HG02588 (cell line): ENCODE data around the gene ABCA1.
"Not testable (repeated sequence)": the region's sequence is repeated elsewhere in the genome, so short reads cannot be mapped to it uniquely, and the experiment has no call there.

Source experiments
- ATAC-seq: cut with Tn5 transposase; IDR thresholded peaks from one replicate; pipeline ENCODE4 v1.9.1; 2021; ENCODE audit warnings: mild to moderate bottlenecking, moderate library complexity; ENCODE audit not compliant: unreplicated experiment

ABCA1 gene

GRCh38 chr9:104875320-104875719 lies 52.6 kb downstream of the ABCA1 start:
- ATAC-seq = no peak

- no peak for ATAC-seq
Measured at GRCh38 chr9:104873489-104873850, 54.5 kb downstream of the ABCA1 start.

GRCh38 chr9:104872656-104873488 lies 55.1 kb downstream of the ABCA1 start:
- no peak for ATAC-seq

GRCh38 chr9:104871961-104872527 lies 55.9 kb downstream of the ABCA1 start:
- ATAC-seq = no peak

GRCh38 chr9:104869811-104870210 lies 58.1 kb downstream of the ABCA1 start:
- ATAC-seq = no peak

DNA sequence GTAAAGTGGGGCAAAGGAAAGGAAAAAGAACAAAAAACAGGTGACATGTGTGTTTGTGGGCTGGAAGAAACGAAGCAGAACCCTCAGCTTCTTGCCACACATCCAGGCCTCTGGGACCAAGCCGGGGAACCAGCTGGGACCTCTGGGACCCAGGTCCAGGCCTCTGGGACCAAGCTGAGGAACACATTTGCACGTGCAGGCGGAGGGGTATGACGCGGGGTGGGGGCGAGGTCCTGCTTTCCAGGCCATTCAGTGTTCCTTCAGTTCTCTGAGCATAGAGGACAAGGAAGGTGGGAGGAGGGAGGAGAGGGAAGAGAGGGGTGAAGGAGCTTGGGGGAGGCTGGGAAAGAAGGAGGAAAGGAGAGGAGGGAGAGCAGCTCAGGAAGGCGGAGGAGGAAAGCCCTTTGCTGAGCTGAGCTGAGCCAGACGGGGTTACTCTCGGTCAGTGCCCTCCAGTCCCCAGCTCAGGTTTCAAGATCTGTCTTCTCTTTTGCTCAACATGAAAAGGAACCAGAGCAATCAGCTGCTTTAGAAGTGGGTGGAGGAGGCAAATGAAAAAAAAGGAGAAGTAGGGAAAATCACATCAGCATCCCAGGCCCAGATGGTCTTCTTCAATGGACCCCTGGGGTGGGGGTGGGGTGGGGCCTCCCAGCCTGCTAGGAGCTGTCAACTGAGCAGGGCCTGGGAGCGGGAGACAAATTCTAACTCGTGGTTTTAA lies 59.1 kb downstream of the ABCA1 start:
- peak; percentile 95 for ATAC-seq

DNA sequence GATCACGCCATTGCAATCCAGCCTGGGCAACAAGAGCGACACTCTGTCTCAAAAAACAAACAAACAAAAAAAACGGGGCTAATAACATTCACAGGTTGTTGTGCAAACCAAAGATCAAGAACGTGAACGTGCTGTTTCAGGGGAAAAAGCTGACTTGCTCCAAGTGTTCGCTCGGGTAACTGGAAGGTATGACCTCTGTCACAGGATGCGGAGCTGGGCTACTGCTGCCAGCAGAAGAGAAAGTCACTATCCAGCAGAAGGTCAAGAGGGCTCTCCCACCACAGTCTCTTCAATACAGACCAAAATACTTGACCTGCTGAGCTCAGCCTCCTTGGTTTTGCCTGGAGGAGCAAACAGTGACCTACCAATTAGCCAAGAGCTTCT lies 59.7 kb downstream of the ABCA1 start:
- no peak for ATAC-seq

DNA sequence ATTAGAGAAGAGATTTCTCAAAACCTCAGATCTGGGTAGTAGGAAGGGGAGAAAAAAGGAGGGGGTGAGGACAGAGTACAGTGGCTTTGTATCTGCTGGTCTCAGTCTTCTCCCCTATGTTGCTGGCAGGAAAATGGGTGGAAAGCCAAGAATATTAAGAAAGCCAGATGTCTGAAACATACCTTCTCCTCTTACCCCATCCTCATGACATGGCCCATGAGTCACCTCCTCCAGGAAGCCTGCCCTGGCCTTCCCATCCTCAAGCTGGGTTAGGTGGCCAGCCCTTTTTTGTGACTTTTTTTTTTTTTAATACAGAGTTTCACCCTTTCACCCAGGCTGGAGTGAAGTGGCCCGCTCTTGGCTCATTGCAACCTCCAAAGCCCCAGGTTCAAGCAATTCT lies 61.8 kb downstream of the ABCA1 start:
- ATAC-seq = no peak

DNA sequence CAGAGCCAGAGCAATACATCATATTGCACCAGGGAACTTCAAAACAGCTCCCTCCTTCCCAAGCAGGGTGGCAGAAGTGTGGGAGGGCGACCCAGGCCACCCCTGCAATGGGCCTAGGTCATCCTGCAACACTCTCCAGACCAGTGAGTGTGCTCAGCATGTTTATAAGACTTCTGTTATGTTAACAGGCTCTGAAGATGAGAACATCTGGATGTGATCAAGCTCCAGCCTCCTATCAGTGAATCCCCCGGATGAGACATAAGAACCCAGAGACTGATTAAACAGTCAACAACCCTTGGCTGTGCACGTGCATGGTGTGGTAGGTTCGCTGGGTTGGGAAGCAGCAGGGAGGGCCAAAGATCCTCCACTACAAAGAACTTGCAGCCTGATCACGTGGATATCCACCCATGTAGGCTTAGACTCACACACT lies 63.3 kb downstream of the ABCA1 start:
- ATAC-seq = no peak

DNA sequence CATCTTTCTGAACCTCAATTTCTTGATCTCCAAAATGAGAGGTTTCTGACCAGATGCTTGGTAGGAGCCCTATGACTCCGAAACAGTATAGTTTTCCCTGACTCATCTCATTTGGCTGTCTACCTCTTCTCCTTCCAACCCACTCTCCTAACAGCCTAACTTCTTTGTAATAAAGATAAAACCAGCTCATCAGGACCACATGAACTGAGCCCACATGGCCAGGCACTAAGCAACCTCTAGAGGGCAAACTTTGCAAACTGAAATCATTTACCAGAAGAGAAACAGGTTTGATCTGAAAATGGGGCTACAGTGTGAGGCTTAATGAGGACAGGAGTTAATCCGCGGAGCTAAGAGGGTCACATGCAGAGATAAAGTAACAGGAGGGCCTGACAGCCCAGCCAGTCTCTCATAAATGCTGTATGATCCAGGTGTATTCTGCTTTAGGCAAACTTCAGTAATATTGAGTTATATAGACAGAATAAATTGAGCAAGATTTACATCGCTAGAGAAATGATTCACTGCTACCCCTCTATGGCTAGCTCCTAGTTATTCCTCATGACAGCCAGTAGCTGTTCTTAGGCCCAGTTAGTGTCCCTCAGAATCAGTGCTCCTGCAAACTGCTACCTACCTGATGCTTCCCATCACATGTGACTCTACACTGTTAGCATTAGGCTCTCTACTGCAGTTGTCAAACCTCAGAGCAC lies 64.6 kb downstream of the ABCA1 start:
- ATAC-seq = peak; percentile 77

GRCh38 chr9:104861397-104861796 lies 66.6 kb downstream of the ABCA1 start:
- ATAC-seq = no peak

GRCh38 chr9:104860263-104860662 lies 67.7 kb downstream of the ABCA1 start:
- no peak for ATAC-seq

DNA sequence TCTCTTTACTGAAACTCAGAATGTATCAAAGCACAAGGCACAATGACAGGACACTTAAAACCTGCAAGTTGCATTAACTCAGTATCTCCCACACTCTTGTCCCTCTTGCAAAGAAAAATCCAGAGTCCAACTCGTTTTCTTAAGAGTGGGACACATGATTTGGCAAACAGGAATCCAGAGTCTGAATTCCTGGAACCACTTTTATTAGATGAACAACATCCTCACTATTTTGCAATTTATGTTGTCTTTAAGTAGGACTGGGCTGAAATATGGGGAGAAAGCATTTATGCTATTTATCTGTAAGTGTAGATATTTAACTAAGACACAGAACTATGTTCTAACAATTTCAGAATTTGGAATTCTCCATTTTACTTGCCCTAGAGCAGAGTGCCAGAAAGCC lies 69.1 kb downstream of the ABCA1 start:
- ATAC-seq = no peak

DNA sequence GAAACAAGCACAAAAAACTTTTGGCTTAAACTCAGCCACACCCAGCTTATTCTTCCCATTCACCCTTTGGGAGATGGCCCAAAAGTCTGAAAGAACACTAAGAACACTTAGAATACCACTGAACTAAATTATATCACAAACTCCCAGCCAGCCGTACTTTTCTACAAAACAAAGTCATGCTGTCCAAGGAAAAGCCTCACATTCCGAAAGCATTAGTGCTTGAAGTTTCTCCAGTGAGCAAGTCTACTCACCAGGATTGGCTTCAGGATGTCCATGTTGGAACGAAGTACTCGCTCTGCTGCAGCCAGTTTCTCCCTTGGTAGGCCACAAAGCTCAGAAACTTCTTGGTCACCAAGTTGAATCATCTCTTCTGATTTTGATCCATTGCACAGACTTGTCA lies 69.7 kb downstream of the ABCA1 start:
- ATAC-seq = no peak

DNA sequence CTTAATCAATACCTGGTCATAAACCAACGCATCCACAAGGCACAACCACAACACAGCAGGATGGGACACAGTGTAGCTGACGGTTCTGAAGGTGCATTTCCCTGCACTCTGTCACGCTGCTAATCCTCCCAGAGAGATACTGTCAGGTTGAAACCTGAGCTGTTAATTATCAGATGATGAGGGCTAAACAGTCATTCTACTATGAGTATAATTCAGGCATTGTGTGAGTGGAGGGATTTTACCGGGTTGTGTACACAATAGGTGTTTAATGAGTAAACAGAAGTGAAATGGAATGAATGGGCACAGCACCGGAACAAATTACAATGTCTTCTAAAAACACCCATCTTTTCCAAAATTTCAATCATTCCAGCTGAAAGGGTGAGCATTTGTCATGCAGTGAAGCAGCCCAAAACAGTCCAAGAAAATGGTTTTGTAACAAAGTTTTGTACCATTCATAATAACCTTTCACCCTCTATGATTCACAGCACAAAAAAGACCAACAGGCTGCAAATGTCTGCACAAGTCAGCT lies 71.5 kb downstream of the ABCA1 start:
- no peak for ATAC-seq

GRCh38 chr9:104855807-104856206 lies 72.1 kb downstream of the ABCA1 start:
- ATAC-seq = no peak

GRCh38 chr9:104855258-104855657 lies 72.7 kb downstream of the ABCA1 start:
- ATAC-seq = not testable (repeated sequence)

DNA sequence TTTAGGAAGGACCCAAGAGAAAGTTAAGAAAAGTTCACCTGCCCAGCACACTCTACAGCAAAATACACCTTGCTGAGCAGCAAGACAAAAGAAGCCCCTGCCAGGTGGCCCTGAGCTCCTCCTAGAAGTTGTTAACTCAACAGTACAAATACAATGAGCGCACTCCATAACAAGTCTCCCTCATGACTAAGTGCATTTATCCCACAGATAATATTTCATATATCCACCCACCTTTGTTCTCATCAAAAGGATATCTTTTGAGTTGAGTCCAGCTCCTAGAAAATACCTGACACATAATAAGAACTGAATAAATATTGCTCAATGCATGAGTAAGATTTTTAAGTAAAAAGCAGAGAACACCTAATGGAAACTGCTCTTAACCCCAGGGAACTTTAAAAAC lies 73.3 kb downstream of the ABCA1 start:
- ATAC-seq = no peak

- ATAC-seq = no peak
Measured at GRCh38 chr9:104853683-104854082, 74.3 kb downstream of the ABCA1 start.

DNA sequence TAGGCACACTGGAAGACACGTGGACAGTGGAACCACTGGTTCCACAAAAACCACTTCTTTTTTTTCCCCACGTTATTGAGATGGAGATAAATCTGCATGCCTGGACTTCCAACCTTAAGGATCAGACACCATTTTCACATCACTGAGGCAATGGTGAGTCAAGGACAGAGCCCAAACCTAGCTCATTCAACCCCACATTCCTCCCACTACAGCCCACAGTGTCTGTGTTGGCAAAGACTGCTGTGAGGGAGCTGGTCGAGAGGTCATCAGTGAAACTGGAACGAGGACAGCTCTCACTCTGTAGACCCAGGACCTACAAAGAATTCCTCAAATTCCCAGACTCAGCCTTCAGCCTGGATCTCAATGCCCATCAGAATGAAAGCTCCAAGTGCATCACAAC lies 74.8 kb downstream of the ABCA1 start:
- ATAC-seq = no peak

DNA sequence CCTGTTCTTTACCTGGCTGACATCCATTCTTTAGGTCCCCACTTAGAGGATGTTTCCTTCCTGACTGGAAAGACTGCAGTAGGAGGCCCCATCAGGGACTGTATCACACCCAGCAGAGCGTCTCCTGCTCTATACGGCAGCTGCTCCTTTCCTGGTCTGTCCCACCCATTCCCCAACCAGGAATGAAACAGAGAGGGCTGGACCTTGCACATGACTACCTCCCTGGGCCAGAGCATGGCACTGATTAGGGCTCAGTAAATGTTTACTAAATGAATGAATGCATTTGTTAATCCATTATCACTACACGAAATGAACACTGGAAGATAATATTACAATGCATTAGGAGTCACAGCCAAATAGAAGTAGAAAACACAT lies 76.4 kb downstream of the ABCA1 start:
- ATAC-seq = no peak
